Uterus (tissue), 2 donors: ENCODE results near the gene R3HCC1L.

Experiments used
- CTCF ChIP-seq, 4 experiments: fragments of 200-600 bp in 2 of 4; fragments of 450-650 bp in 2 of 4; sonication (generic) in 2 of 4; IDR thresholded peaks; one replicate each; pipeline ENCODE4 v1.5.1; 2016 to 2019; ENCODE audit warnings: antibody characterized with exemption in 4 of 4, mild to moderate bottlenecking in 2 of 4, moderate library complexity in 1 of 4
- POLR2A ChIP-seq, 2 donors: fragments of 450-650 bp; IDR thresholded peaks; one replicate each; pipeline ENCODE4 v1.6.1; 2016; ENCODE audit warnings: antibody characterized with exemption in 2 of 2, mild to moderate bottlenecking in 1 of 2, moderate library complexity in 1 of 2

DNA sequence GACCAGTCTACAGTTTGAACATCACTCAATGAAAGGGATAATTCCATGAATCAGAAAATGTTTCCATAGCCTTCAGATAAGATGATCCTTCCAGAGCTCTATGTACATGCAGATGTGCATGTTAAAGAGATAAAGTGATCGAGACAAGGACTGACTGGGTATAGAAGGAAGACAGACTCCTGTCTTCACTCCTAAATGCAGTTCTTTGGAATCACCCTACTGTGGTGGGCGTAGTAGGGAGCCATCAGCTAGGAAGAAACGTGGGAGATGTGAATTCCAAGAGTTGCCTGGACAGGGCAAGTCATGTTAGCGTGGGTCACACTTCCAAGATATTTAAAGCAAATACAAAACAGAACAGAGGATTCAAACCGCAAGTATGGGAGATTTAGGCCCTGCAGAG, 109.7 kb downstream of the R3HCC1L start:
- TF ChIP-seq CTCF (IDR thresholded peaks at IDR 0.05) (no peak), POLR2A (IDR thresholded peaks at IDR 0.05) (no peak)
